Esophagus muscularis mucosa (tissue), 3 donors: ENCODE data around the gene FKBP2.
A peak's percentile ranks its signal among the peaks of the same experiment; 100 is the strongest.

Experiments
- POLR2A ChIP-seq: fragments of 450-650 bp; IDR thresholded peaks from one replicate; pipeline ENCODE4 v1.6.1; 2017; ENCODE audit warnings: antibody characterized with exemption, moderate library complexity, mild to moderate bottlenecking, low read depth
- POLR2AphosphoS5 ChIP-seq, 2 donors: sonication (generic); formaldehyde crosslinking; IDR thresholded peaks; one replicate each; pipeline ENCODE4 v1.6.1; 2017; ENCODE audit warnings: antibody characterized with exemption in 2 of 2
- TF ChIP-seq, protein P1 (sequence below), 3 experiments: fragments of 200-600 bp in 2 of 3; fragments of 450-650 bp in 1 of 3; sonication (generic) in 2 of 3; IDR thresholded peaks; one replicate each; pipeline ENCODE4 v1.5.1; 2017 to 2019; ENCODE audit warnings: antibody characterized with exemption in 3 of 3, mild to moderate bottlenecking in 2 of 3, moderate library complexity in 1 of 3

- TF ChIP-seq POLR2A (peak; percentile 9), POLR2AphosphoS5 (IDR thresholded peaks at IDR 0.05) (peak; percentile 17 to 66)
- TF ChIP-seq, protein P1, sequence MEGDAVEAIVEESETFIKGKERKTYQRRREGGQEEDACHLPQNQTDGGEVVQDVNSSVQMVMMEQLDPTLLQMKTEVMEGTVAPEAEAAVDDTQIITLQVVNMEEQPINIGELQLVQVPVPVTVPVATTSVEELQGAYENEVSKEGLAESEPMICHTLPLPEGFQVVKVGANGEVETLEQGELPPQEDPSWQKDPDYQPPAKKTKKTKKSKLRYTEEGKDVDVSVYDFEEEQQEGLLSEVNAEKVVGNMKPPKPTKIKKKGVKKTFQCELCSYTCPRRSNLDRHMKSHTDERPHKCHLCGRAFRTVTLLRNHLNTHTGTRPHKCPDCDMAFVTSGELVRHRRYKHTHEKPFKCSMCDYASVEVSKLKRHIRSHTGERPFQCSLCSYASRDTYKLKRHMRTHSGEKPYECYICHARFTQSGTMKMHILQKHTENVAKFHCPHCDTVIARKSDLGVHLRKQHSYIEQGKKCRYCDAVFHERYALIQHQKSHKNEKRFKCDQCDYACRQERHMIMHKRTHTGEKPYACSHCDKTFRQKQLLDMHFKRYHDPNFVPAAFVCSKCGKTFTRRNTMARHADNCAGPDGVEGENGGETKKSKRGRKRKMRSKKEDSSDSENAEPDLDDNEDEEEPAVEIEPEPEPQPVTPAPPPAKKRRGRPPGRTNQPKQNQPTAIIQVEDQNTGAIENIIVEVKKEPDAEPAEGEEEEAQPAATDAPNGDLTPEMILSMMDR (IDR thresholded peaks at IDR 0.05) = peak in 2 of 3 experiments; percentile 11
Observed at GRCh38 chr11:64234647-64235379, 6.1 kb upstream of the FKBP2 start.
